ENCODE results near the gene GLG1. TPM values are rescaled to one million over a fixed set of nuclear protein-coding genes. Genes with fewer than 3 reads are reported as not detected.

GLG1 gene
- total RNA-seq, 4 donors from 2014 or later = 77.0 to 154 (median 127) TPM

- Histone ChIP-seq H3K4me1 (no peaks in the 10 kb centered on the region), H3K27ac (no peak overlapping the region), H3K36me3 (peaks cover 0 to 76% (median 23%) of the 10 kb centered on the region in 4 donors), H3K27me3 (no peaks in the 10 kb centered on the region), H3K4me3 (no peak overlapping the region), H3K9me3 (no peaks in the 10 kb centered on the region)
- WGBS, 2 donors (ENCODE audit: low coverage in 1 of 2) = 88% methylated on average over 2 of the region's 2 CpGs; no CpG with 5 or more reads in 1 of the 2 donors
- no peak for DNase-seq
- in situ Hi-C loops (cut with MboI; ENCODE audit: low pct_ligation_motif_present in 1 of 4, low pct_unique_long_range_greater_than_20kb in 1 of 4, low sequenced_read_pairs in 3 of 4) = loop anchor here in 2 of 4 donors (25.0 kb wide), 1 partner anchor 148 kb away; the partner anchor contains the start of gene GLG1 (in 2 of the 2)
- intact Hi-C loops (cut with DNase I; ENCODE audit: low total_unique reads) = no loop called here
- TF ChIP-seq POLR2AphosphoS5 (IDR thresholded peaks at IDR 0.05) (no peak), EP300 (IDR thresholded peaks at IDR 0.05; ENCODE audit: low read depth) (no peak), POLR2A (IDR thresholded peaks at IDR 0.05) (no peak), CTCF (IDR thresholded peaks at IDR 0.05) (no peak)
These were observed 143.0 kb downstream of the GLG1 start for GRCh38 chr16:74463888-74464287.

DNA sequence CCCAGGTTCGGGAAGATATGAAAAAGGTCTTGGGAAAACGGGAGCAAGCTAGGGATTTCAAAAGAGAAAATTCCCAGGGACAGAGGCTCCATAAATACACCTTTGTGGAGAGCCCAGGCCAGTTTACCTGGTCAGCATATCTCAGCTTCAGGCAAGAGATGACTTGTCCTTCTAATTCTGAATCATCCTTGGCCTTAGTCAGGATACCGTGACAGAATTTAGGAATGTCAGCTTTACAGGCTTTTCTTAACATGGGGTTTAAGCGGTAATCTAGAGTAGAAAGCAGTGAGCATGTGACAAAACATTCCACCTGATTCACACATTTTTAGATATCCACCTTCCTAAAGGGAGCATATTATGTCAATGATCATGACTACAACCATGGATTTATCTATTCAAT, 144.6 kb downstream of the GLG1 start:
- TF ChIP-seq POLR2A (IDR thresholded peaks at IDR 0.05) (no peak), CTCF (IDR thresholded peaks at IDR 0.05) (no peak), POLR2AphosphoS5 (IDR thresholded peaks at IDR 0.05) (no peak), EP300 (IDR thresholded peaks at IDR 0.05; ENCODE audit: low read depth) (no peak)
- Histone ChIP-seq H3K4me3 (no peak overlapping the region), H3K4me1 (no peaks in the 10 kb centered on the region), H3K27ac (peak overlapping the region in 2 of 4 donors; percentile 17 to 44), H3K36me3 (peaks cover 0 to 76% (median 20%) of the 10 kb centered on the region in 4 donors), H3K9me3 (no peaks in the 10 kb centered on the region), H3K27me3 (no peaks in the 10 kb centered on the region)
- intact Hi-C loops (cut with DNase I; ENCODE audit: low total_unique reads) (no loop called here), in situ Hi-C loops (cut with MboI; ENCODE audit: low pct_ligation_motif_present in 1 of 4, low pct_unique_long_range_greater_than_20kb in 1 of 4, low sequenced_read_pairs in 3 of 4) (loop anchor here in 2 of 4 donors (25.0 kb wide), 1 partner anchor 150 kb away; the partner anchor contains the start of gene GLG1 (in 2 of the 2))
- DNase-seq = no peak
- WGBS, 2 donors (ENCODE audit: low coverage in 1 of 2) = 96% methylated on average over 4 of the region's 4 CpGs; no CpG with 5 or more reads in 1 of the 2 donors

DNA sequence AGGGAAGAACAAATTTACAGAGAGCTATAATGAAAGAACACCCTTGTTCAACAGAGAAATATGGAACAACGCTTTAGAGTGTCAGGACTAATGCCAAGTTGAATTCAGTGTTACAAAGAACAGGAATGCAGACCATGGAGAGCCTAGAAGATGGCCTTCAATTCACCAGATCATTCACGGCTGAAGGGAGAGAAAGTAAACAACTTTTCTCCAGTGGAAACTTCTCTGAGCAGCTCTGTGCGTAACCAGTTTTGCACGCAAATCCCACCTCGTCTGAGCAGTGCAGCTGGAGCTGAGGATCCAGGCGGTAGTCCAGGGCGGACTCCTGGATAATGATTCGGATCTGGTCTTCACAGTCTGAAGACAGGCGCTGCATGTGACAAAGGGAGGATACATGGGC, 145.1 kb downstream of the GLG1 start:
- in situ Hi-C loops (cut with MboI; ENCODE audit: low pct_ligation_motif_present in 1 of 4, low pct_unique_long_range_greater_than_20kb in 1 of 4, low sequenced_read_pairs in 3 of 4) (loop anchor here in 2 of 4 donors (25.0 kb wide), 1 partner anchor 150 kb away; the partner anchor contains the start of gene GLG1 (in 2 of the 2)), intact Hi-C loops (cut with DNase I; ENCODE audit: low total_unique reads) (no loop called here)
- Histone ChIP-seq H3K9me3 (no peaks in the 10 kb centered on the region), H3K36me3 (peaks cover 0 to 78% (median 23%) of the 10 kb centered on the region in 4 donors), H3K27me3 (no peaks in the 10 kb centered on the region), H3K27ac (peak overlapping the region in 3 of 4 donors; percentile 3 to 44 (median 17)), H3K4me3 (no peak overlapping the region), H3K4me1 (no peaks in the 10 kb centered on the region)
- DNase-seq = no peak
- TF ChIP-seq POLR2AphosphoS5 (IDR thresholded peaks at IDR 0.05) (peak in 1 of 3 donors; percentile 17), EP300 (IDR thresholded peaks at IDR 0.05; ENCODE audit: low read depth) (no peak)
- 69 to 80% methylated on average over 4 to 9 of the region's 9 CpGs for WGBS, 2 donors (ENCODE audit: low coverage in 1 of 2)

GRCh38 chr16:74460542-74460941, 146.4 kb downstream of the GLG1 start:
- Histone ChIP-seq H3K4me3 (no peak overlapping the region), H3K4me1 (no peaks in the 10 kb centered on the region), H3K27me3 (no peaks in the 10 kb centered on the region), H3K9me3 (no peaks in the 10 kb centered on the region), H3K36me3 (peaks cover 0 to 82% (median 25%) of the 10 kb centered on the region in 4 donors), H3K27ac (no peak overlapping the region)
- DNase-seq = no peak
- intact Hi-C loops (cut with DNase I; ENCODE audit: low total_unique reads) (no loop called here), in situ Hi-C loops (cut with MboI; ENCODE audit: low pct_ligation_motif_present in 1 of 4, low pct_unique_long_range_greater_than_20kb in 1 of 4, low sequenced_read_pairs in 3 of 4) (loop anchor here in 2 of 4 donors (25.0 kb wide), 1 partner anchor 152 kb away; the partner anchor contains the start of gene GLG1 (in 2 of the 2))
- TF ChIP-seq POLR2A (IDR thresholded peaks at IDR 0.05) (no peak), EP300 (IDR thresholded peaks at IDR 0.05; ENCODE audit: low read depth) (no peak), POLR2AphosphoS5 (IDR thresholded peaks at IDR 0.05) (no peak), CTCF (IDR thresholded peaks at IDR 0.05) (no peak)
- WGBS, 2 donors (ENCODE audit: low coverage in 1 of 2) = 87 to 91% methylated on average over 4 to 7 of the region's 7 CpGs

All from transverse colon (tissue), 4 donors.